Neuron (in vitro differentiated cells): ENCODE measurements around the gene ZNF708.
"Not testable (repeated sequence)": the region's sequence is repeated elsewhere in the genome, so short reads cannot be mapped to it uniquely, and the experiment has no call there.

ENCODE experiments used
- H2AFZ ChIP-seq: one replicate; pipeline ENCODE4 v1.6.1; 2013; ENCODE audit warnings: low read depth, mild to moderate bottlenecking, inconsistent platforms, low read length, moderate library complexity
- H3K27me3 ChIP-seq: one replicate; pipeline ENCODE4 v1.6.1; 2013; ENCODE audit warnings: low read length; ENCODE audit not compliant: insufficient read depth
- H3K36me3 ChIP-seq: one replicate; pipeline ENCODE4 v1.6.1; 2013; ENCODE audit warnings: low read length; ENCODE audit not compliant: insufficient read depth
- H3K4me1 ChIP-seq: one replicate; pipeline ENCODE4 v1.6.1; 2013; ENCODE audit warnings: low read length; ENCODE audit not compliant: insufficient read depth
- H3K4me3 ChIP-seq: 2 replicates; pipeline ENCODE4 v1.5.1; 2013; ENCODE audit warnings: mild to moderate bottlenecking, low read length, moderate library complexity
- H3K9me3 ChIP-seq: one replicate; pipeline ENCODE4 v1.6.1; 2013; ENCODE audit warnings: low read length

The ZNF708 gene

GRCh38 chr19:21314676-21315075, 14.5 kb downstream of the ZNF708 start:
- H3K9me3 ChIP-seq, result peaks cover 26% of the 10 kb centered on the region
- H3K27me3 ChIP-seq, result no peaks in the 10 kb centered on the region
- no peaks in the 10 kb centered on the region for H3K4me1 ChIP-seq
- peaks cover 31% of the 10 kb centered on the region for H3K36me3 ChIP-seq
- no peak overlapping the region for H3K4me3 ChIP-seq
- no peak overlapping the region for H2AFZ ChIP-seq

GRCh38 chr19:21312807-21313206, 16.4 kb downstream of the ZNF708 start:
- Histone ChIP-seq H3K9me3 (peaks cover 22% of the 10 kb centered on the region), H3K36me3 (peaks cover 37% of the 10 kb centered on the region)
- H2AFZ ChIP-seq, H3K4me3 ChIP-seq, H3K4me1 ChIP-seq, H3K27me3 ChIP-seq: not testable (repeated sequence)

DNA sequence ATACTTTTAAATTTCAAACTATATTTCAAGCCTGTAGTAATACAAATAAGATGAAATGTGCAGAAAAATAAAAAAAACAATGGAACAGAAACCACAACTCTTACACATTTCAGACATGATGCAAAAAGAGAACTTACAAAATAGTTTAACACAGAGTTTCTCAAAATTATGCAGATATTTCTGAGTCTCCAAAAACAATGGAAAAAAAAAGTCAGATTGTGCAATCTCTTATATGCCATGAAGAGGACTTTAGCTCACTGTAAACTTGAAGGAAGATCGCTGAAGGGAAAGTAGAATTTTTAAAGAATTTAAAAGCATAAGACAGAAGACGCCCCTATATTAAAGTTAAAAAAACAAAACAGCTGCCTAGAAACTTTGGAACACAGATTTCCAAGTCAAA, 20.4 kb downstream of the ZNF708 start:
- Histone ChIP-seq H3K9me3 (peaks cover 25% of the 10 kb centered on the region), H3K36me3 (peaks cover 58% of the 10 kb centered on the region), H3K4me1 (no peaks in the 10 kb centered on the region), H3K27me3 (no peaks in the 10 kb centered on the region), H2AFZ (no peak overlapping the region), H3K4me3 (no peak overlapping the region)

GRCh38 chr19:21306881-21307479, 22.2 kb downstream of the ZNF708 start:
- H3K27me3 ChIP-seq, H3K4me3 ChIP-seq, H3K4me1 ChIP-seq, H2AFZ ChIP-seq: not testable (repeated sequence)
- Histone ChIP-seq H3K9me3 (peaks cover 29% of the 10 kb centered on the region), H3K36me3 (peaks cover 65% of the 10 kb centered on the region)

GRCh38 chr19:21293768-21294167, 35.4 kb downstream of the ZNF708 start:
- not testable (repeated sequence) for H3K4me3 ChIP-seq, H3K4me1 ChIP-seq, H3K27me3 ChIP-seq

GRCh38 chr19:21269813-21270212, 59.4 kb downstream of the ZNF708 start:
- no peaks in the 10 kb centered on the region for H3K4me1 ChIP-seq
- H3K36me3 ChIP-seq, result no peaks in the 10 kb centered on the region
- no peaks in the 10 kb centered on the region for H3K27me3 ChIP-seq
- H3K9me3 ChIP-seq, result peaks cover 11% of the 10 kb centered on the region
- H3K4me3 ChIP-seq, result peak overlapping the region; percentile 53
- H2AFZ ChIP-seq, result peak overlapping the region; percentile 10

More at GRCh38 chr19:21293768-21294167, 35.4 kb downstream of the ZNF708 start:
- Histone ChIP-seq H3K36me3 (peaks cover 51% of the 10 kb centered on the region), H3K9me3 (peaks cover 40% of the 10 kb centered on the region)
- H2AFZ ChIP-seq, result not testable (repeated sequence)

- no peak overlapping the region for H3K4me3 ChIP-seq
- no peaks in the 10 kb centered on the region for H3K36me3 ChIP-seq
- no peaks in the 10 kb centered on the region for H3K4me1 ChIP-seq
- no peak overlapping the region for H2AFZ ChIP-seq
- H3K27me3 ChIP-seq, result no peaks in the 10 kb centered on the region
- H3K9me3 ChIP-seq, result peaks cover 15% of the 10 kb centered on the region
Observed at GRCh38 chr19:21264891-21265290, 64.3 kb downstream of the ZNF708 start.

- H3K4me3 ChIP-seq, result no peak overlapping the region
- H3K36me3 ChIP-seq, result no peaks in the 10 kb centered on the region
- no peaks in the 10 kb centered on the region for H3K4me1 ChIP-seq
- peaks cover 11% of the 10 kb centered on the region for H3K9me3 ChIP-seq
- H2AFZ ChIP-seq, result no peak overlapping the region
- no peaks in the 10 kb centered on the region for H3K27me3 ChIP-seq
Observed at GRCh38 chr19:21264416-21264815, 64.8 kb downstream of the ZNF708 start.

GRCh38 chr19:21260848-21261381, 68.3 kb downstream of the ZNF708 start:
- H3K4me3 ChIP-seq, H3K36me3 ChIP-seq, H2AFZ ChIP-seq, H3K27me3 ChIP-seq, H3K4me1 ChIP-seq: not testable (repeated sequence)
- H3K9me3 ChIP-seq, result peaks cover 12% of the 10 kb centered on the region

DNA sequence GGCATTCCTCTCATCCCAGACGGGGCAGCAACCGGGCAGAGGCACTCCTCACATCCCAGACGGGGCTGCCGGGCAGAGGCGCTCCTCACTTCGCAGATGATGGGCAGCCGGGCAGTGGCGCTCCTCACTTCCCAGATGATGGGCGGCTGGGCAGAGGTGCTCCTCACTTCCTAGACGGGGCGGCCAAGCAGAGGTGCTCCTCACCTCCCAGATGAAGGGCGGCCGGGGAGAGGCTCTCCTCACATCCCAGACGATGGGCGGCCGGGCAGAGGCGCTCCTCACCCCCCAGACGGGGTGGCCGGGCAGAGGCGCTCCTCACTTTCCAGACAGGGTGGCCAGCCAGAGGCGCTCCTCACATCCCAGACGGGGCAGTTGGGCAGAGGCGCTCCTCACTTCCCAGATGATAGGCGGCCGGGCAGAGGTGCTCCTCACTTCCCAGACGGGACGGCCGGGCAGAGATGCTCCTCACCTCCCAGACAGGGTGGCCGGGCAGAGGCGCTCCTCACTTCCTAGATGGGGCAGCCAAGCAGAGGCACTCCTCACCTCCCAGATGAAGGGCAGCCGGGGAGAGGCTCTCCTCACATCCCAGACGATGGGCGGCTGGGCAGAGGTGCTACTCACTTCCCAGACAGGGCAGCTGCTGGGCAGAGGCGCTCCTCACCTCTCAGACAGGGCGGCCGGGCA, 68.9 kb downstream of the ZNF708 start:
- no peaks in the 10 kb centered on the region for H3K27me3 ChIP-seq
- H3K4me3 ChIP-seq, result no peak overlapping the region
- no peaks in the 10 kb centered on the region for H3K4me1 ChIP-seq
- H3K36me3 ChIP-seq, result no peaks in the 10 kb centered on the region
- no peak overlapping the region for H2AFZ ChIP-seq
- H3K9me3 ChIP-seq, result peaks cover 12% of the 10 kb centered on the region

GRCh38 chr19:21259421-21260124, 69.6 kb downstream of the ZNF708 start:
- H3K9me3 ChIP-seq, H3K36me3 ChIP-seq, H2AFZ ChIP-seq, H3K4me1 ChIP-seq, H3K27me3 ChIP-seq, H3K4me3 ChIP-seq: not testable (repeated sequence)

GRCh38 chr19:21256722-21257121, 72.5 kb downstream of the ZNF708 start:
- no peaks in the 10 kb centered on the region for H3K4me1 ChIP-seq
- no peaks in the 10 kb centered on the region for H3K27me3 ChIP-seq
- H3K36me3 ChIP-seq, result no peaks in the 10 kb centered on the region
- no peak overlapping the region for H3K4me3 ChIP-seq
- H3K9me3 ChIP-seq, result peaks cover 8% of the 10 kb centered on the region
- no peak overlapping the region for H2AFZ ChIP-seq
